ENCODE results near the gene TMEM229B. TPM values are rescaled to one million over a fixed set of nuclear protein-coding genes. Genes with fewer than 3 reads are reported as not detected.

TMEM229B gene
- total and polyA plus RNA-seq, 2 of the 4 experiments (the other 2 are of a cell fraction), result under 0.01 TPM; not detected in 1

GRCh38 chr14:67526181-67526580, 37.7 kb upstream of the TMEM229B start:
- 80% methylated on average over 1 of the region's 6 CpGs; no CpG with 5 or more reads in 1 of the 2 experiments for WGBS, 2 experiments (ENCODE audit: extremely low coverage in 2 of 2, insufficient read length in 1 of 2)
- Histone ChIP-seq H2AK5ac (ENCODE audit: low read depth, low read length) (no peak overlapping the region), H3K9ac (ENCODE audit: low read depth, low read length) (no peak overlapping the region), H4K91ac (ENCODE audit: insufficient read depth, low read depth, low read length) (no peak overlapping the region), H3K23ac (ENCODE audit: low read depth, low read length) (no peak overlapping the region), H3K4ac (ENCODE audit: low read depth, low read length) (no peak overlapping the region), H3K4me2 (ENCODE audit: low read depth, low read length) (no peak overlapping the region), H4K8ac (ENCODE audit: low read depth in 2 of 2, low read length in 2 of 2) (no peak overlapping the region), H4K5ac (ENCODE audit: low read depth, low read length) (no peak overlapping the region), H3K14ac (replicated peaks; ENCODE audit: low read depth, low read length) (no peak overlapping the region), H3K27ac (ENCODE audit: insufficient read depth, low read length) (no peak overlapping the region), H2AK9ac (replicated peaks; ENCODE audit: low read depth, low read length, poor library complexity) (no peak overlapping the region), H3K4me3 (ENCODE audit: insufficient read depth, low read depth, low read length) (no peak overlapping the region), H3K18ac (ENCODE audit: low read depth, low read length) (no peak overlapping the region), H3K36me3 (ENCODE audit: control insufficient read depth, insufficient read depth, low read length) (no peaks in the 10 kb centered on the region), H2BK15ac (ENCODE audit: low read depth, low read length) (no peak overlapping the region), H2AFZ (replicated peaks; ENCODE audit: low read length, poor library complexity) (no peak overlapping the region), H2BK120ac (ENCODE audit: low read depth, low read length) (no peak overlapping the region), H3K4me1 (ENCODE audit: control insufficient read depth, insufficient read depth, low read length) (no peaks in the 10 kb centered on the region), H2BK5ac (ENCODE audit: low read depth, low read length, poor library complexity, severe bottlenecking) (no peak overlapping the region), H3K9me1 (ENCODE audit: insufficient read depth, low read length) (no peaks in the 10 kb centered on the region), H3K27me3 (ENCODE audit: control insufficient read depth, insufficient read depth, low read length) (peaks cover 50% of the 10 kb centered on the region), H3K56ac (ENCODE audit: extremely low read depth, insufficient read depth, low read length) (no peak overlapping the region), H4K20me1 (ENCODE audit: insufficient read depth, low read length) (no peaks in the 10 kb centered on the region), H3K9me3 (ENCODE audit: control insufficient read depth, insufficient read depth, low read length) (no peaks in the 10 kb centered on the region), H3K79me1 (ENCODE audit: low read depth in 1 of 2, low read length in 2 of 2) (no peaks in the 10 kb centered on the region), H2BK20ac (ENCODE audit: low read depth, low read length) (no peak overlapping the region)
- dilution Hi-C loops (cut with HindIII; ENCODE audit: low sequenced_read_pairs, unreplicated experiment), result no loop called here
- TF ChIP-seq CTCF (conservative IDR thresholded peaks at IDR 0.05; ENCODE audit: low read depth, low read length), result no peak
- TF ChIP-seq ELK1 (IDR thresholded peaks at IDR 0.05; ENCODE audit: borderline replicate concordance, low read depth, low read length), result no peak
- TF ChIP-seq RAD21 (IDR thresholded peaks at IDR 0.05; ENCODE audit: low read length), result no peak
- no peak for TF ChIP-seq CEBPB (IDR thresholded peaks at IDR 0.05; ENCODE audit: low read depth, low read length)
- no peak for TF ChIP-seq MXI1 (IDR thresholded peaks at IDR 0.05; ENCODE audit: borderline replicate concordance, low read depth, low read length)
- no peak for TF ChIP-seq USF2 (IDR thresholded peaks at IDR 0.05; ENCODE audit: low read depth, low read length)
- no peak for TF ChIP-seq RFX5 (IDR thresholded peaks at IDR 0.05; ENCODE audit: low read depth, low read length)
- TF ChIP-seq POLR2A (IDR thresholded peaks at IDR 0.05; ENCODE audit: low read depth, low read length), result no peak
- TF ChIP-seq BHLHE40 (IDR thresholded peaks at IDR 0.05; ENCODE audit: low read depth, low read length), result no peak
- no peak for TF ChIP-seq FOS (IDR thresholded peaks at IDR 0.05; ENCODE audit: low read depth, low read length)
- no peak for TF ChIP-seq MAFK (IDR thresholded peaks at IDR 0.05; ENCODE audit: low read depth, low read length)
- TF ChIP-seq SMC3 (IDR thresholded peaks at IDR 0.05; ENCODE audit: low read depth, low read length), result no peak
- no peak for TF ChIP-seq CHD1 (IDR thresholded peaks at IDR 0.05; ENCODE audit: low read depth, low read length)
- intact Hi-C loops (cut with micrococcal nuclease), result loop anchor here (1.0 to 5.0 kb wide), 3 partner anchors 45 to 177 kb away; no protein-coding TSS in a partner anchor
- in situ Hi-C loops (cut with MboI; ENCODE audit: low sequenced_read_pairs), result no loop called here
- POLR2A ChIA-PET (ENCODE audit: unreplicated experiment), result no interaction called here
- ATAC-seq (ENCODE audit: low read depth) (no peak), DNase-seq (no peak)
- CTCF ChIA-PET, result interaction anchor here (1.0 to 2.2 kb wide), 7 partner anchors 9 to 178 kb away, joined by 4 to 28 read pairs (median 6); no protein-coding TSS in a partner anchor
- BruUV-seq (replicated peaks), result no TSS peak
